GM23338 (cell line): ENCODE results near the gene CCN2. TPM values are rescaled to one million over a fixed set of nuclear protein-coding genes. Genes with fewer than 3 reads are reported as not detected.

Experiments
- ATAC-seq: fragments of 200-7000 bp; cut with Tn5 transposase; 3 replicates; pipeline ENCODE4 v1.9.1; 2020
- DNase-seq: peaks from one replicate; pipeline ENCODE4 v3.0.0-alpha.2; 2015; ENCODE audit warnings: low spot score
- H2AFZ ChIP-seq: fragments of 200-600 bp; sonication (generic); 2 replicates; pipeline ENCODE4 v1.8.0; 2016; ENCODE audit warnings: antibody characterized with exemption, mild to moderate bottlenecking, moderate library complexity
- H3F3A ChIP-seq: fragments of 200-600 bp; sonication (generic); replicated peaks from 2 replicates; pipeline ENCODE4 v1.8.0; 2017; ENCODE audit warnings: antibody characterized with exemption, mixed run types, low read depth
- H3K27ac ChIP-seq: fragments of 200-600 bp; sonication (generic); 2 replicates; pipeline ENCODE4 v1.6.1; 2016; ENCODE audit warnings: low read depth
- H3K27me3 ChIP-seq: fragments of 200-600 bp; sonication (generic); 2 replicates; pipeline ENCODE4 v1.8.0; 2016; ENCODE audit warnings: mild to moderate bottlenecking, mixed run types, moderate library complexity; ENCODE audit not compliant: insufficient read depth
- H3K36me3 ChIP-seq: fragments of 200-600 bp; sonication (generic); 2 replicates; pipeline ENCODE4 v1.8.0; 2016; ENCODE audit warnings: mild to moderate bottlenecking; ENCODE audit not compliant: insufficient read depth
- H3K4me1 ChIP-seq: fragments of 200-600 bp; sonication (generic); 2 replicates; pipeline ENCODE4 v1.8.0; 2016; ENCODE audit warnings: mild to moderate bottlenecking, moderate library complexity; ENCODE audit not compliant: insufficient read depth
- H3K4me2 ChIP-seq: fragments of 200-600 bp; sonication (generic); 2 replicates; pipeline ENCODE4 v1.7.1; 2017; ENCODE audit warnings: mixed run types
- H3K4me3 ChIP-seq: fragments of 200-600 bp; sonication (generic); 2 replicates; pipeline ENCODE4 v1.6.1; 2016; ENCODE audit warnings: mixed run types
- H3K79me2 ChIP-seq: fragments of 200-600 bp; sonication (generic); replicated peaks from 2 replicates; pipeline ENCODE4 v1.8.0; 2017; ENCODE audit warnings: mild to moderate bottlenecking; ENCODE audit not compliant: insufficient read depth
- H3K9me2 ChIP-seq: fragments of 200-600 bp; sonication (generic); 2 replicates; pipeline ENCODE4 v1.8.0; 2017; ENCODE audit not compliant: insufficient read depth
- H4K20me1 ChIP-seq: fragments of 200-600 bp; sonication (generic); replicated peaks from 2 replicates; pipeline ENCODE4 v1.8.0; 2017; ENCODE audit warnings: mild to moderate bottlenecking; ENCODE audit not compliant: insufficient read depth
- H3K27ac Mint-ChIP-seq: 2 replicates; pipeline ENCODE4 v1.8.0; 2020; ENCODE audit warnings: inconsistent platforms, mild to moderate bottlenecking, moderate library complexity, mixed read lengths
- H3K27me3 Mint-ChIP-seq: 3 replicates; pipeline ENCODE4 v1.8.0; 2022; ENCODE audit warnings: low read depth, mild to moderate bottlenecking, moderate library complexity, mixed read lengths, inconsistent platforms; ENCODE audit not compliant: insufficient read depth, poor library complexity
- H3K36me3 Mint-ChIP-seq: 3 replicates; pipeline ENCODE4 v1.8.0; 2021; ENCODE audit warnings: low read depth, mild to moderate bottlenecking, inconsistent platforms, moderate library complexity, mixed read lengths
- H3K4me1 Mint-ChIP-seq: 3 replicates; pipeline ENCODE4 v1.8.0; 2020; ENCODE audit warnings: mild to moderate bottlenecking, inconsistent platforms, mixed read lengths
- H3K4me3 Mint-ChIP-seq: 3 replicates; pipeline ENCODE4 v1.8.0; 2021; ENCODE audit warnings: moderate library complexity, mild to moderate bottlenecking, inconsistent platforms, mixed read lengths
- H3K9me3 Mint-ChIP-seq: 3 replicates; pipeline ENCODE4 v1.8.0; 2020; ENCODE audit warnings: moderate library complexity, mild to moderate bottlenecking, inconsistent platforms, mixed read lengths
- CREB1 ChIP-seq: fragments of 250-450 bp; sonication (Bioruptor Pico); IDR thresholded peaks from 2 replicates; pipeline ENCODE4 v1.5.0; 2020; ENCODE audit warnings: low read depth, mild to moderate bottlenecking, moderate library complexity
- EZH2 ChIP-seq: fragments of 200-600 bp; sonication (generic); IDR thresholded peaks from one replicate; pipeline ENCODE4 v1.8.0; 2017; ENCODE audit warnings: antibody characterized with exemption, mild to moderate bottlenecking, low read depth; ENCODE audit not compliant: unreplicated experiment
- EZH2phosphoT487 ChIP-seq: fragments of 200-600 bp; sonication (generic); IDR thresholded peaks from one replicate; pipeline ENCODE4 v1.8.1; 2018; ENCODE audit warnings: antibody characterized with exemption; ENCODE audit not compliant: unreplicated experiment
- JUNB ChIP-seq: IDR thresholded peaks from one replicate; pipeline ENCODE4 v1.6.1; 2016; ENCODE audit warnings: antibody characterized with exemption; ENCODE audit not compliant: unreplicated experiment
- NANOG ChIP-seq: IDR thresholded peaks from 2 replicates; pipeline ENCODE4 v1.6.1; 2016; ENCODE audit warnings: antibody characterized with exemption, borderline replicate concordance
- POLR2AphosphoS5 ChIP-seq: IDR thresholded peaks from 2 replicates; pipeline ENCODE4 v1.6.1; 2016; ENCODE audit warnings: antibody characterized with exemption, low read depth
- STAT1 ChIP-seq: IDR thresholded peaks from one replicate; pipeline ENCODE4 v1.6.1; 2016; ENCODE audit warnings: antibody characterized with exemption; ENCODE audit not compliant: unreplicated experiment
- ZNF114 ChIP-seq: fragments of 250-450 bp; sonication (Bioruptor Pico); IDR thresholded peaks from 2 replicates; pipeline ENCODE4 v1.5.0; 2020; ENCODE audit warnings: mild to moderate bottlenecking, moderate library complexity
- ZNF331 ChIP-seq: fragments of 250-450 bp; sonication (Bioruptor Pico); IDR thresholded peaks from 2 replicates; pipeline ENCODE4 v1.5.0; 2020; ENCODE audit warnings: low read depth, mild to moderate bottlenecking, moderate library complexity
- polyA plus RNA-seq: library from polyadenylated mRNA; unstranded; fragments of >200 nt; fragmentation: Nextera tagmentation; extraction: Ambion mirVana; gene quantifications from 2 replicates; pipeline ENCODE4 v1.2.1, GENCODE V29; 2016
- total RNA-seq: library from RNA; depleted of rRNA; stranded (reverse); fragments of >200 nt; shearing (Covaris generic); gene quantifications from 2 replicates; pipeline ENCODE4 v1.2.3, GENCODE V29; 2014
- TF ChIP-seq, protein P1 (sequence below), 2 experiments: fragments of 200-600 bp in 1 of 2; sonication (generic) in 1 of 2; conservative IDR thresholded peaks; 2 replicates each; pipeline versions ENCODE4 v1.5.1 to v1.6.1; 2016 to 2017; ENCODE audit warnings: antibody characterized with exemption in 2 of 2, low read depth in 2 of 2, mild to moderate bottlenecking in 2 of 2, moderate library complexity in 1 of 2
- TF ChIP-seq, protein P2 (sequence below): IDR thresholded peaks from 2 replicates; pipeline ENCODE4 v1.6.1; 2016; ENCODE audit warnings: antibody characterized with exemption
- TF ChIP-seq, protein P3 (sequence below): fragments of 250-450 bp; sonication (Bioruptor Pico); IDR thresholded peaks from 2 replicates; pipeline ENCODE4 v1.5.0; 2020; ENCODE audit warnings: mild to moderate bottlenecking, moderate library complexity
- TF ChIP-seq, protein P4 (sequence below): IDR thresholded peaks from one replicate; pipeline ENCODE4 v1.6.1; 2018; ENCODE audit warnings: antibody characterized with exemption; ENCODE audit not compliant: unreplicated experiment

CCN2 gene
- total and polyA plus RNA-seq, 2 experiments from 2014 or later, result 128 to 159 TPM

DNA sequence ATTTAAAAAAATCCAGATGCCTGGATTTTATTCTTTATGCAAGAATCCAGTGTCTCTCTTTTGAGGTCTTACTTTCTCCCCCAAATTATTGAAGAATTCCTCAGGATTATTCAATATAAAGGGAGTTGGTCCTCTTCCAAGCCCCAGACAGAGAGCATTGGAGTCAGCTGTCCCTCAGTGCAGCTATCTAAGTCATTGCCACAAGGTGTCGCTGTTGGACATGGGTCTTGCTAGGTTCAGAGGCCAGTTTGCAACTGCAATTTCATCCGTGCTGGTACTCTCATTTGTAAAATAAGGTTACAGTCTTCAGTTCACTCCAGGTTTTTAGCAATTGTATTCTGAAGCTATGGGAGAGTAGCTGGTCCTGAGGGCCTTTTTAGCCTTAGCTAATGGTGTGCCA lies 27.8 kb downstream of the CCN2 start:
- H3K36me3 Mint-ChIP-seq, result peaks cover 19% of the 10 kb centered on the region; the same call in 2 of the 3 replicates
- no peak overlapping the region for H3K4me3 ChIP-seq
- no peaks in the 10 kb centered on the region for H3K36me3 ChIP-seq
- TF ChIP-seq, protein P1, sequence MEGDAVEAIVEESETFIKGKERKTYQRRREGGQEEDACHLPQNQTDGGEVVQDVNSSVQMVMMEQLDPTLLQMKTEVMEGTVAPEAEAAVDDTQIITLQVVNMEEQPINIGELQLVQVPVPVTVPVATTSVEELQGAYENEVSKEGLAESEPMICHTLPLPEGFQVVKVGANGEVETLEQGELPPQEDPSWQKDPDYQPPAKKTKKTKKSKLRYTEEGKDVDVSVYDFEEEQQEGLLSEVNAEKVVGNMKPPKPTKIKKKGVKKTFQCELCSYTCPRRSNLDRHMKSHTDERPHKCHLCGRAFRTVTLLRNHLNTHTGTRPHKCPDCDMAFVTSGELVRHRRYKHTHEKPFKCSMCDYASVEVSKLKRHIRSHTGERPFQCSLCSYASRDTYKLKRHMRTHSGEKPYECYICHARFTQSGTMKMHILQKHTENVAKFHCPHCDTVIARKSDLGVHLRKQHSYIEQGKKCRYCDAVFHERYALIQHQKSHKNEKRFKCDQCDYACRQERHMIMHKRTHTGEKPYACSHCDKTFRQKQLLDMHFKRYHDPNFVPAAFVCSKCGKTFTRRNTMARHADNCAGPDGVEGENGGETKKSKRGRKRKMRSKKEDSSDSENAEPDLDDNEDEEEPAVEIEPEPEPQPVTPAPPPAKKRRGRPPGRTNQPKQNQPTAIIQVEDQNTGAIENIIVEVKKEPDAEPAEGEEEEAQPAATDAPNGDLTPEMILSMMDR (conservative IDR thresholded peaks at IDR 0.05; ENCODE audit: low read depth in 2 of 2), result peak; percentile 98
- TF ChIP-seq, protein P2, sequence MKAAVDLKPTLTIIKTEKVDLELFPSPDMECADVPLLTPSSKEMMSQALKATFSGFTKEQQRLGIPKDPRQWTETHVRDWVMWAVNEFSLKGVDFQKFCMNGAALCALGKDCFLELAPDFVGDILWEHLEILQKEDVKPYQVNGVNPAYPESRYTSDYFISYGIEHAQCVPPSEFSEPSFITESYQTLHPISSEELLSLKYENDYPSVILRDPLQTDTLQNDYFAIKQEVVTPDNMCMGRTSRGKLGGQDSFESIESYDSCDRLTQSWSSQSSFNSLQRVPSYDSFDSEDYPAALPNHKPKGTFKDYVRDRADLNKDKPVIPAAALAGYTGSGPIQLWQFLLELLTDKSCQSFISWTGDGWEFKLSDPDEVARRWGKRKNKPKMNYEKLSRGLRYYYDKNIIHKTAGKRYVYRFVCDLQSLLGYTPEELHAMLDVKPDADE, result no peak
- no peak for TF ChIP-seq STAT1
- TF ChIP-seq POLR2AphosphoS5, result 0 out of 2 replicates have a peak, but pooled peaks have one; percentile 34
- no peak for TF ChIP-seq ZNF331
- no peak for TF ChIP-seq JUNB
- TF ChIP-seq CREB1 (CRISPR knock-in tag), result no peak
- TF ChIP-seq EZH2phosphoT487, result no peak
- TF ChIP-seq, protein P3, sequence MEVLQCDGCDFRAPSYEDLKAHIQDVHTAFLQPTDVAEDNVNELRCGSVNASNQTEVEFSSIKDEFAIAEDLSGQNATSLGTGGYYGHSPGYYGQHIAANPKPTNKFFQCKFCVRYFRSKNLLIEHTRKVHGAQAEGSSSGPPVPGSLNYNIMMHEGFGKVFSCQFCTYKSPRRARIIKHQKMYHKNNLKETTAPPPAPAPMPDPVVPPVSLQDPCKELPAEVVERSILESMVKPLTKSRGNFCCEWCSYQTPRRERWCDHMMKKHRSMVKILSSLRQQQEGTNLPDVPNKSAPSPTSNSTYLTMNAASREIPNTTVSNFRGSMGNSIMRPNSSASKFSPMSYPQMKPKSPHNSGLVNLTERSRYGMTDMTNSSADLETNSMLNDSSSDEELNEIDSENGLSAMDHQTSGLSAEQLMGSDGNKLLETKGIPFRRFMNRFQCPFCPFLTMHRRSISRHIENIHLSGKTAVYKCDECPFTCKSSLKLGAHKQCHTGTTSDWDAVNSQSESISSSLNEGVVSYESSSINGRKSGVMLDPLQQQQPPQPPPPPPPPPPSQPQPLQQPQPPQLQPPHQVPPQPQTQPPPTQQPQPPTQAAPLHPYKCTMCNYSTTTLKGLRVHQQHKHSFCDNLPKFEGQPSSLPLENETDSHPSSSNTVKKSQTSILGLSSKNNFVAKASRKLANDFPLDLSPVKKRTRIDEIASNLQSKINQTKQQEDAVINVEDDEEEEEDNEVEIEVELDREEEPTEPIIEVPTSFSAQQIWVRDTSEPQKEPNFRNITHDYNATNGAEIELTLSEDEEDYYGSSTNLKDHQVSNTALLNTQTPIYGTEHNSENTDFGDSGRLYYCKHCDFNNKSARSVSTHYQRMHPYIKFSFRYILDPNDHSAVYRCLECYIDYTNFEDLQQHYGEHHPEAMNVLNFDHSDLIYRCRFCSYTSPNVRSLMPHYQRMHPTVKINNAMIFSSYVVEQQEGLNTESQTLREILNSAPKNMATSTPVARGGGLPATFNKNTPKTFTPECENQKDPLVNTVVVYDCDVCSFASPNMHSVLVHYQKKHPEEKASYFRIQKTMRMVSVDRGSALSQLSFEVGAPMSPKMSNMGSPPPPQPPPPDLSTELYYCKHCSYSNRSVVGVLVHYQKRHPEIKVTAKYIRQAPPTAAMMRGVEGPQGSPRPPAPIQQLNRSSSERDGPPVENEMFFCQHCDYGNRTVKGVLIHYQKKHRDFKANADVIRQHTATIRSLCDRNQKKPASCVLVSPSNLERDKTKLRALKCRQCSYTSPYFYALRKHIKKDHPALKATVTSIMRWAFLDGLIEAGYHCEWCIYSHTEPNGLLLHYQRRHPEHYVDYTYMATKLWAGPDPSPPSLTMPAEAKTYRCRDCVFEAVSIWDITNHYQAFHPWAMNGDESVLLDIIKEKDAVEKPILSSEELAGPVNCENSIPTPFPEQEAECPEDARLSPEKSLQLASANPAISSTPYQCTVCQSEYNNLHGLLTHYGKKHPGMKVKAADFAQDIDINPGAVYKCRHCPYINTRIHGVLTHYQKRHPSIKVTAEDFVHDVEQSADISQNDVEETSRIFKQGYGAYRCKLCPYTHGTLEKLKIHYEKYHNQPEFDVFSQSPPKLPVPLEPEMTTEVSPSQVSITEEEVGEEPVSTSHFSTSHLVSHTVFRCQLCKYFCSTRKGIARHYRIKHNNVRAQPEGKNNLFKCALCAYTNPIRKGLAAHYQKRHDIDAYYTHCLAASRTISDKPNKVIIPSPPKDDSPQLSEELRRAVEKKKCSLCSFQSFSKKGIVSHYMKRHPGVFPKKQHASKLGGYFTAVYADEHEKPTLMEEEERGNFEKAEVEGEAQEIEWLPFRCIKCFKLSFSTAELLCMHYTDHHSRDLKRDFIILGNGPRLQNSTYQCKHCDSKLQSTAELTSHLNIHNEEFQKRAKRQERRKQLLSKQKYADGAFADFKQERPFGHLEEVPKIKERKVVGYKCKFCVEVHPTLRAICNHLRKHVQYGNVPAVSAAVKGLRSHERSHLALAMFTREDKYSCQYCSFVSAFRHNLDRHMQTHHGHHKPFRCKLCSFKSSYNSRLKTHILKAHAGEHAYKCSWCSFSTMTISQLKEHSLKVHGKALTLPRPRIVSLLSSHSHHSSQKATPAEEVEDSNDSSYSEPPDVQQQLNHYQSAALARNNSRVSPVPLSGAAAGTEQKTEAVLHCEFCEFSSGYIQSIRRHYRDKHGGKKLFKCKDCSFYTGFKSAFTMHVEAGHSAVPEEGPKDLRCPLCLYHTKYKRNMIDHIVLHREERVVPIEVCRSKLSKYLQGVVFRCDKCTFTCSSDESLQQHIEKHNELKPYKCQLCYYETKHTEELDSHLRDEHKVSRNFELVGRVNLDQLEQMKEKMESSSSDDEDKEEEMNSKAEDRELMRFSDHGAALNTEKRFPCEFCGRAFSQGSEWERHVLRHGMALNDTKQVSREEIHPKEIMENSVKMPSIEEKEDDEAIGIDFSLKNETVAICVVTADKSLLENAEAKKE, result no peak
- no peak for TF ChIP-seq ZNF114
- TF ChIP-seq EZH2, result no peak
- TF ChIP-seq, protein P4, sequence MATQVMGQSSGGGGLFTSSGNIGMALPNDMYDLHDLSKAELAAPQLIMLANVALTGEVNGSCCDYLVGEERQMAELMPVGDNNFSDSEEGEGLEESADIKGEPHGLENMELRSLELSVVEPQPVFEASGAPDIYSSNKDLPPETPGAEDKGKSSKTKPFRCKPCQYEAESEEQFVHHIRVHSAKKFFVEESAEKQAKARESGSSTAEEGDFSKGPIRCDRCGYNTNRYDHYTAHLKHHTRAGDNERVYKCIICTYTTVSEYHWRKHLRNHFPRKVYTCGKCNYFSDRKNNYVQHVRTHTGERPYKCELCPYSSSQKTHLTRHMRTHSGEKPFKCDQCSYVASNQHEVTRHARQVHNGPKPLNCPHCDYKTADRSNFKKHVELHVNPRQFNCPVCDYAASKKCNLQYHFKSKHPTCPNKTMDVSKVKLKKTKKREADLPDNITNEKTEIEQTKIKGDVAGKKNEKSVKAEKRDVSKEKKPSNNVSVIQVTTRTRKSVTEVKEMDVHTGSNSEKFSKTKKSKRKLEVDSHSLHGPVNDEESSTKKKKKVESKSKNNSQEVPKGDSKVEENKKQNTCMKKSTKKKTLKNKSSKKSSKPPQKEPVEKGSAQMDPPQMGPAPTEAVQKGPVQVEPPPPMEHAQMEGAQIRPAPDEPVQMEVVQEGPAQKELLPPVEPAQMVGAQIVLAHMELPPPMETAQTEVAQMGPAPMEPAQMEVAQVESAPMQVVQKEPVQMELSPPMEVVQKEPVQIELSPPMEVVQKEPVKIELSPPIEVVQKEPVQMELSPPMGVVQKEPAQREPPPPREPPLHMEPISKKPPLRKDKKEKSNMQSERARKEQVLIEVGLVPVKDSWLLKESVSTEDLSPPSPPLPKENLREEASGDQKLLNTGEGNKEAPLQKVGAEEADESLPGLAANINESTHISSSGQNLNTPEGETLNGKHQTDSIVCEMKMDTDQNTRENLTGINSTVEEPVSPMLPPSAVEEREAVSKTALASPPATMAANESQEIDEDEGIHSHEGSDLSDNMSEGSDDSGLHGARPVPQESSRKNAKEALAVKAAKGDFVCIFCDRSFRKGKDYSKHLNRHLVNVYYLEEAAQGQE, result no peak
- TF ChIP-seq NANOG, result no peak
- H3K4me1 ChIP-seq, result no peaks in the 10 kb centered on the region
- H3K79me2 ChIP-seq, result no peaks in the 10 kb centered on the region; the same call in 1 of the 2 replicates
- H3K27ac ChIP-seq, result no peak overlapping the region
- H3K27me3 Mint-ChIP-seq, result no peaks in the 10 kb centered on the region
- ATAC-seq (peak; percentile 77), DNase-seq (peak; percentile 88)
- H3K27ac Mint-ChIP-seq, result no peak overlapping the region
- no peak overlapping the region for H3K4me2 ChIP-seq
- peaks cover 8% of the 10 kb centered on the region for H4K20me1 ChIP-seq
- no peaks in the 10 kb centered on the region for H3K27me3 ChIP-seq
- no peaks in the 10 kb centered on the region for H3K4me1 Mint-ChIP-seq
- H3K4me3 Mint-ChIP-seq, result no peak overlapping the region
- no peaks in the 10 kb centered on the region for H3K9me2 ChIP-seq
- peaks cover 15% of the 10 kb centered on the region for H3F3A ChIP-seq
- H2AFZ ChIP-seq, result no peak overlapping the region
- H3K9me3 Mint-ChIP-seq, result peaks cover 19% of the 10 kb centered on the region; the same call in 2 of the 3 replicates
